Left lobe of liver (tissue), 2 donors: ENCODE measurements around the gene TTC13. TPM values are rescaled to one million over a fixed set of nuclear protein-coding genes. Genes with fewer than 3 reads are reported as not detected.

ENCODE experiments used
- ATAC-seq: fragments of 200-7000 bp; cut with Tn5 transposase; one replicate; pipeline ENCODE4 v1.9.1; 2020; ENCODE audit warnings: mild to moderate bottlenecking, moderate library complexity
- DNase-seq: peaks from one replicate; pipeline ENCODE4 v3.0.0-alpha.2; 2020; ENCODE audit warnings: low spot score
- total RNA-seq: library from RNA; stranded (reverse); gene quantifications from one replicate; pipeline ENCODE4 v1.2.1, GENCODE V29; 2021
- donor health status: DM: no; HTN: no; CAD: no; lungs with moderate emphysema.
- donor health status: DM: no; HTN: yes; CAD: no.

Gene TTC13
- total RNA-seq, 1 donor from 2014 or later: 7.5 TPM

DNA sequence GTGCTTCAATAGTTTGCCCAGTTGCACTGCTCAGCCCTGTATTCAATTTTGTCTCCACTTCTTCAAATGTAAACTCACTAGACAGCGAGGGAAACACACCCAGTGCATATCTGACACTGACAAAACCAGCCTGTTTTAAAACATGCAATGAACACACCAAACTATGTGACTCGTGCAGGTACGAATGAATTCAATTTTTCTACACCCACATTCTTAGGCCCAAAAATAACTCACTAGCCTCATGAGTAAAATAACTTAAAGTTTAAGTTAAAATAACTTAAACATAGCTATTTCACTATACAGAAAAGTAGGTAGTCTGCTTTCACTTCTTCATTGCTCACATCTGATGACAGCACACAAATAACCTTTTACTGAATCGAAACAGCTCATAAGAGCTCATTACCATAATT is 21.1 kb downstream of the TTC13 start:
- no peak for ATAC-seq

DNA sequence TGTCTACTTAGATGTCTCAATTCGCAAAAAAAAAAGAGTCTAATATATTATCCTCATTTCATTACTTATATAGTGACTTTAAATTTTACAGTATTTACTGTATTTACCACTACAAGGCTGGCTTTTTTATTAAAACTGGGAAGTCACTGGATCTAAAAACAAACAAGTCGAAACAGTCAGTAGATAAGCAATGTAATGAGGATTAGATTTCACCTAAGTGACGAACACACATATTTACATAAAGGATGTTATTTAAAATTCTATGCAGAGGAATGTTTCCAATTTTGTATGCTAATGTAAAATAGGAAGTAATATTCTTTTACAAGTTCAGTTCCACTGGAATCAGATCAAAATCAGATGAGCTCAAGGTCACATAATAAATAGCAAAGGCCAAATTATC is 28.3 kb downstream of the TTC13 start:
- no peak for ATAC-seq
- DNase-seq: no peak

More for the DNA sequence above, 21.1 kb downstream of the TTC13 start:
- no peak for DNase-seq

DNA sequence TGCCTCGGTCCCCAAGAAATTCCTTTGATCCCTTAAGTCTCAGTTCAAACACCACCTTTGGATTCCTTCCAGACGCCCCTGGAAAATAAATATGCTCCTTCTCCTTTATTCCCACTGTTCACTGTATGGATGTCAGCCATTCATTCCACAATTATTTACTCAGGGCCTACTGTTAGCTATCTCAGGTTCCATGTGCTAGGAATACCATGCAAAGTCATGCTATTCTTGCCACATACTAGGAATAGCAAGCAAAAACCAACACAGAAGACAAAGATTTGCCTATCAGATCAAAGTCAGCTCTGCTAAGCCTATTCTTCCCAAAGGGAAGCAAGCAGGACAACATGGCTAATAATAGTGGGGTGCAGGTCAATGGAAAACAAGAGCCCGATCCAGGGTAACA is 29.8 kb downstream of the TTC13 start:
- ATAC-seq (no peak), DNase-seq (no peak)

DNA sequence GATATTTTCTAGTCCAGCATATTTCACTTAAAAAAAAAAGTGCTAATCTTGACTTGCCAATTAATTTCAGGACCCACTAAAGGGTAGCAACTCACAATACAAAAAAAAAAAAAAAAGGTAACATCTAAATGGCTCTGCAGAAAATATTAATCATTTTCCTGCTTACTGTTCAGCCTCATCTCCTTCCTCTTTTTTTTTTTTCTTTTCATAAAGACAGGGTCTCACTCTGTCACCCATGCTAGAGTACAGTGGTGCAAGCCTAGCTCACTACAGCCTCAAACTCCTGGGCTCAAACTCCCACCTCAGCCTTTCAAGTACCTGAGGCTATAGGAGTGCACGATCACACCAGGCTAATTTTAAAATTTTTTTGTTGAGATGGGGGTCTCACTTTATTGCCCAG is 30.4 kb downstream of the TTC13 start:
- no peak for ATAC-seq
- no peak for DNase-seq

DNA sequence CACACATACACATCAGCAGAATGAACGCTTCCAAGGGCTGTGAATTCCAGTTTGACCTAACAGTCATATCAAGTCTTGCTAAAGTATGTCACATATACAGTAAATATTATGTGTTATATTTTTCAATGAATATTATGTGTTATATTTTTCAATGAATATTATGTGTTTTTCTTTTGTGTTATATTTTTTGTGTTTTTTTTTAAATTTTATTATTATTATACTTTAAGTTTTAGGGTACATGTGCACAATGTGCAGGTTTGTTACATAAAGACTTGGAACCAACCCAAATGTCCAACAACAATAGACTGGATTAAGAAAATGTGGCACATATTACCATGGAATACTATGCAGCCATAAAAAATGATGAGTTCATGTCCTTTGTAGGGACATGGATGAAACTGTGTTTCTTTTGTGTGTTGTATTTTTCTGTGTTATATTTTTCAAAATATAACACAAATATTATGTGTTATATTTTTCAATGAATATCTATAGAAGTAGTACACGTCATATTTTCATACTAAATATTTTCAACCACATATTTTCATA is 35.5 kb downstream of the TTC13 start:
- ATAC-seq (no peak), DNase-seq (no peak)

DNA sequence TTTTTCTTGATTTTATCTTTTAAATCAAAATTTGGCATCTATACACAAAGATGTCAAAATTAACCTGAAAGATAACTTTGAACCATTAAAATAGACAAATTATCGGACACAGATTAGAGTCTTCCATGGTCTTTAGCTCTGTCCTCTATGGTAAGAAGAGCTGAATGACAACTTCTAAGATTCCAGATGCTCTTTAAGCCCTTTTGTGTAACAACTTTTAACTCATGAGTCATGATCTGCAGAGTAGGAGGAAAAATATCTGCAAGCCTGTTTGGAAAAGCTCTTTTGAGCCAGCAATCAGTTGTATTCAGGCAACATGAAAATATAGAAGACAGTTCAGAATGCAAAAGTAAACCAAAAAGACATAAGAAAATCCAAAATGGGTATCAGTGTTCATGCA is 37.8 kb downstream of the TTC13 start:
- ATAC-seq (no peak), DNase-seq (no peak)

DNA sequence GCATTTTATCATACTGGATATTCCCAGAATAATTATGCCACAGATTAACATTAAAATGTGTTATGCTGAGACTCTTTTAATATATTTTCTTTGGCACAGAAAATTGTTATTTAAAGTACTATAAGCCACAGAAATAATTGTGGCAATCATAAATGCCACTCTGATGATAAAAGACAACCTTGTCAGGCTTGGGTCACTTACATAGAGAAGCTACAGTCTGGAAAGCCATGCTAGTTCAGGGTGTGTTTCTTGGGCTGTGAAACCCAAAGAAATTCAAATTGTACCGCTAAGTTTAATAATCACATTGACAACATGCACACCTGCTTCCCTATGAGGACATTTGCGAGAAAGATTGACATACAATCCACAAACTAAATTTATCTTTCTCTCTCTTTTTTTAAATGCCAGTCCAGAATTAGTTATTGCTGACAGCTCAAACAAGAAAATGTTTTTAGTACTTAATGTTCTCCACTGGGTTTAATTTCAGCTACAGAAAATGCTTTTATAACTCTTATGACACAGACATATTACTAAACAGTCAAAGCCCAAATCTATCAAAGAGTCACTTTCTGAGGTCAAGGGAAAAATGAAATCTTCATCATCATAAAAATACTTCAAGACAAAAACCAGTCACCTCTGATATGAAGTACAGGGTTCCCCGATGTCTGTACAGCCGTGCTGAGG is 38.7 kb downstream of the TTC13 start:
- ATAC-seq: no peak
- DNase-seq: no peak

DNA sequence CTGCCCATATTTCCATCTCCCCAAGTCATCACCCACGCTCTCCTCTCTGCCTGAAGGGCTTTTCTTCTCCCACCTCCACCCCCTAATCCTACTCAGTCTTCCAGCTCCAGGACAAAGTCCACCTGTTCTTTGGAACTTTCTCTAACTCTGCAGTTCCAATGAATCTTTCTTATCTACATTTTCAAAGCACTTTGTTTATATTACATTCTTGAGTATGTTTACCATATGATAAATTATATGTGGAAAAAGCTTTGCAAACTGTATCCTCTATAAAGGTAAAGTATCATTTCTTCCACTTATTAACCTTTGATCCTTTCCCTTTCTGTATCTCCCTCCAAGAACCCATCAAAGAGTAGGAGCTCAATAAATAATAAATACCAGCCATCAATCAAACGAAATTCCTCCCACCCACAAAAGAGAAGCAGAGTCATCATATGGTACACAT is 39.7 kb downstream of the TTC13 start:
- DNase-seq: no peak
- no peak for ATAC-seq

DNA sequence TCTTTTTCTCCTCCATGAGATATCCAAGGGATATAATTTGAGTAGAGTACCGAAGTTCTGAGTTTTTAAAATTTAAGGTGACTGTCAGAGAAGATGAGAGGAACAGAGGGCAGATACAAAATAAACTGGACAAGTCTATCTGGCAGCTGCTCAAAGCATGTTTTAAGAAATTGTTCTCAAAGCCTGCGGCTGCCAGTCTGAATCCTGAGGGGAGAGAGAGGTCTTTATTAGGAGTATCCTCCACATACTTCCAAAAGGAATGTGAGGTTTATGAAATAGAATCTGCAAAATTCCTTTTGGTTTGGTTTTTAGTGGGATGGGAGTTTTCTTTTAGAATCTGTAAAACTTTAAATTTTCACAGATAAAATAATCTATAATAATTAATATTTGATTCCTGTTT is 41.3 kb downstream of the TTC13 start:
- DNase-seq: no peak
- no peak for ATAC-seq

DNA sequence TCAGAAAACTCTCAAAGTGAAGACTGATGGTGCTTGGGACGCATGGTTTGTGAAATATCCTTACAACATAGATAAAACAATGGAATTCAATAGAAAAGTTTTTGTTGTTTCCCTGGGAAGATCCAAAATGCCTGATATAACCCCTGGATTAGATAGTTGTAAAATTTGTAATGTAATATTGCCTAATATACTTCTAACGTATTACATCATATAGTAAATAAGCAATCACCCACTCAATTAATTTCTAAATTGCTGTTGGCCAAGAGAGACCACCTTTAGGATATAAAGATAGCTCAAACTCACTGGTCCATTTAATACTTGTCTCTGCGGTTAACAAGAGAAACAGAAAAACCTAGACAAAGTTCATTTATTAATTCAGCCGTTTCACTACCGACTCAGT is 42.2 kb downstream of the TTC13 start:
- ATAC-seq (no peak), DNase-seq (no peak)

DNA sequence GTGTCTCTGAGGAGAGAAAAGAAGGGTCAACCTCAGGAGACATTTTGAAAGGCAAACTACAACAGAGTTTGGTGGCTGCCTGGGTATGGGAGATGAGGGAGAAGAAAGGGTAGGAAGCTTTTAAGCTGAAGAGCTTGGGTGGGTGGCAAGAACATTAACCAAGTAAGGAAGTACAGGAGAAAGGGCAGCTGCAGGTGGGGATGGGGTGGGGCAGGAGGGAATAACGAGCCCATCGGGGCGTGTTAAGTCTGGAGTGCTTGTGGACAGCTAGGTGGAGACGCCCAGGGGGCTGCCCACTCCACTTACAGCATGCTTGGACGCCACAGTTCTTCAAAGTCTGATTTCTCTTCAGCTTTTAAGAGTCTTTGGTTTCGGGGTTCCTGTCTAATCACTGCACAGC is 42.8 kb downstream of the TTC13 start:
- ATAC-seq: no peak
- DNase-seq: no peak

DNA sequence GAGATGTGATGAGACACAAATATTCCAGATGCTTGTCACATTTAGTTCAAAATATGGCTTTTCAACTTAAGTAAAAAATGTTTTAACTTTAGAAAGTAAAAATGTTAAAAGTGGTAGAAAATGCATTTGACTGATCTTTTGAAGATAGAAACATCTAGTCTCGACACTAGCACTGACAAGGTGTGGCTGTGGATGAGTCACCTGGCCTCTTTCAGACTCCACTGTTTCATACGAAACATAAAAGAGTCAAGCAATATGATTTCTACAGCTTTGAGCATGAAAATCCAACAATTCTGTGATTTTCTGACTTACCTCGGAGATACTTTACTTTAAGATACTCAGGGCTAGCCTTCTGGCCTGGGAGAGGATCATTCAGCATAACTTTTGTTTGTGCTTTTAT is 47.7 kb downstream of the TTC13 start:
- ATAC-seq (no peak), DNase-seq (no peak)

DNA sequence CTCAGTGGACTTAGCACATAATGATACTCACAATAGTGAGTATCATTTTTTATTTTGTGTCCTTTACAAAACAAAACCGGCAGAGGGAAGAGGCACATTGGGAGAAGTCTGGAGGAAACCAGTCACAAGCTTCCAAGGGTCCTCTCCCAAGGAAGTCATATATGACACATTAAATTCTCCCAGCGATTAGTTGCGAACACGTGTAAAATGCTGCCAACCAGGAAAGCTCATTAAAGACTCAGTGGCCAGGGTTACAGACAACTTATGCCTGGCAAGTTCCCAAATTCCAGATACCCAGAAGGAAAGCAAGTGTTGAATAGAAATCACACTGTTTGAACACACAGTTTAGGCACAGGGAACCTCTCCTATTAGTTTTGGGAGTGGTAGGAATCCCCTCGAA is 52.5 kb downstream of the TTC13 start:
- no peak for DNase-seq
- no peak for ATAC-seq

DNA sequence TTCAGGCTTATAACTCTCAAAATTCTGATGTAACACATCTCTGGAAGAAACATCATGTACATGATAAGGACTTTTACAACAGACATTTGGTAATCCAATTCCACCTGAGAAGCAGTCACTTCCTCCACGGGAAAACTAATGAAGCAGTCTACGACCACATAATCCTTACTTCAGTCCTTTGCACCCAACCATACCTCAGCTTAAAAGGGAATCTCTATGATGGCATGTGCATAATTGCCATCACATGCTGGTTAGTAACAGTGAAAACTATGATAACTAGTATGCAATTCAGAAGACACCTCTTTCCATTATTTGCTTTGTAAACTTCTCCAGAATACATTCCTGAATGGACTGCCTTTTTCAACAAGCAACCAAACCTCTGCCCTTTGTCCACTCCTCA is 53.1 kb downstream of the TTC13 start:
- ATAC-seq: no peak
- no peak for DNase-seq

DNA sequence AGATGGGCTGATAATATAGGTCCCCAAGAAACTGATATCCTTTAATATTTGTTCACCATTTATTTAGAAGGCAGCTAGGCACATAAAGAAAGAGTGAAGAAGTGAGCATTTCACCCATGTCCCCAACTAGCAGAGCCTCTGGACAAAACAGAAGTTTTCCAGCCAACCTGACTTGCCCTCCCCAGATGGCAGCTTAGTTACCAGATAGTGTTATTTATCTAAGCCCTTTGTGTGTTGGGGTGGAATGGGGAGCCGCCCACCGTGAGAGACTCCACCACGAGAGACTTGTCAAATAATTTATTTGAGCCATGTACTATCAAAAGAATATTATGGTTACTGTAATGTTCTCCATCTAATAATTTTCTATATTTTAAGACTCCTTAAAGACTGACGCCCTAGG is 55.5 kb downstream of the TTC13 start:
- ATAC-seq (no peak), DNase-seq (no peak)

DNA sequence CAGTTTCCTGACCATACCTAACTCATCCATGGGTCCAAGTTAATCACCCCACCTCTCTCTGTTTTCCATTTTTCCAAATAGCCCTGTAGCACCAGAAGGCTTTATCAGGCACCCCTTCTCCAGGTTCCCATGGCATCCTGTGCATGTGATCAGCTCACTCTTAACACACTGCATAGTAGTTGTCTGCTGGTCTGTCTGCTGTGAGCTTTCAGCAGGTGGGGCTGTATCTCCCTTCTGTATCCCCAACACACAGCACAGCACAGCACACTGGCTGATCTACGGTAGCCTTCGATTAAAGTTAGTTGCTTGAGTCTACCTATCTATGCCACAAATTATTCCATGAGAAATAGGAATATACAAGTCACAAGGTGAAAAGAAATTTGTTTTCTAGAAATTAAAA is 56.0 kb downstream of the TTC13 start:
- DNase-seq: no peak
- ATAC-seq: no peak

DNA sequence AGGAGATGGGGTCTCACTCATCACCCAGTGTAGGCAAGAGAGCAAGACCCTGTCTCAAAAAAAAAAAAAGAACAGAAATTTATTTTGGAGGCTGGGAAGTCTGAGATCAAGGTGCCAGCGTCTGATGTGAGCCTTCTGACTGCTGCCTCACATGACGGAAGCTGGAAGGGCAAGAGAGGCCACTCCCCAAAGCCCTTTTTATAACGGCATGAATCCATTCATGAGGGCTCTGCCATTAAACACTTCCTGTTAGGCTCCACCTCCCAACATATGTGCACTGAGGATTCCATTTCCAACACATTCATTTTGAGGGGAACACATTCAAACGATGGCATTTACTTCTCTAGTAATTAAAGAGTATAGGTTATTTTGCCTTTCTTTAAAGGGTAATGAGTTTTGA is 59.5 kb downstream of the TTC13 start:
- ATAC-seq (no peak), DNase-seq (no peak)

DNA sequence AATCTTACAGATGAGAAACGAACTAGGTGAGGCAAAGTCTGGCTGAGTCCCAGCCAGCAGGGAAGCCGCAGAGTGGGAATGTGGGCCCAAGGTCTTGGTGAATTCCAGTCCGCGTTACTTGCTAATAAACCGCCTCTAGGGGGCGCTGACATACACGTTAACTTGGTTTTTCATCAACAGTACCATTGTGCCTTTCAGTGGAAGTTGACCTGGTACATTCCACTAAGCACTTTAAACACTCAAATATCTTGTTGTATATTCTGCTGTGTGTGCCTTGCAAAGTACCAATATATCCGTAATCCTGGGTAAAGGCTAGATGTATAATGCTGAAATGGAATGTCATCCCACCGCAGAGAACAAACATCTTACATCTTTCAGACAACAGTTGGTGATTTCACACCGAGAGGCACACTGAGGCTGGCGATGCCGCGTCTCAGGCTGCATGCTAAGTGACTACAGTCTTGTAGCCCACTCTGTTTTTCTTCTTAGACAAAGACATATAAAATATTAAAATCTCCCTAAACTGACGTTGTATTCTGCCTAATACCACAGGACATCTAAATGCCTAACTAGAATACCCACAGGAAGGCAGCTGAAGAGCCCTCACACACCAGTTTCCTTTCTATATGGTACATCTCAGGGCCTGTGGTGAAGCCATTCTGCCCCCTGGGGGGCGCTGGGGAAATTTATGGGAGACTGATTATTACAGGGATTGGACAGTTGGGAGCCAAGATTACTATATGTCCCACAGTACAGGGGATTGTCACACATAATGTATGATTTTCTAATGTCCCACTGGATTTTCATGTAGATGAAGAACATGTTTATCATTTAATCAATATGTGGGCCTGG is 61.2 kb downstream of the TTC13 start:
- DNase-seq (peak; percentile 73), ATAC-seq (peak; percentile 94)

DNA sequence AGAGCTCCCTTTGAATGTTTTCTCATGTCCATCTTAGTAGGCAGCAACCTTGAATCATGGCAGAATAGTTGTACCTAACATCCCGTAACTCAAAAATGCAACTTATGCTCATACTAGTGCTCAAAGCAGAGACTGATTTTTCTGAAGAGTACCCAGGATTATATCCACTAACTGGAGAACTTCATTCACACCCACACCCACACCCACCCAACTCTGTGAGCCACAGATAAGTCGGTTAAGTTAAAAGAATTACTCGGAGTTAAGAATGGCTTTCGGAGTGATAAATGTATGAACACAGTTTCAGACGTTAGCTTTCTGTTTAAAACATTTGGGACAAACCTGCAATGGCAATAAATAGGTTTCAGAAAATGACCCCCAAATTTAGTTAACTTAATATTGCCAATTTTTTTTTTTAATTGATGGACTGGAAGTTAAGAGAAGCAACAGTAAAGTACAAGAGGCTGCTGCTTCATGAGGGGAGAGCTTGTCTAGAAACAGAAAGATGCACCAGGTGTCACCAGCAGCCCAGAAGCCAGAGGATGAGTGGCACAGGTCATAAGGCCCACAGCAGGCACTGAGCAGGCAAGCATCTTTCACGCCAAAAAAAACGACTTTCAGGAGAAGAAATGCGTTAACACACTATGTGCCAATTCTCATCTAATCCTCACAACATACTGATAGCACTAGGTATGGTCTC is 61.9 kb downstream of the TTC13 start:
- ATAC-seq: no peak
- no peak for DNase-seq

DNA sequence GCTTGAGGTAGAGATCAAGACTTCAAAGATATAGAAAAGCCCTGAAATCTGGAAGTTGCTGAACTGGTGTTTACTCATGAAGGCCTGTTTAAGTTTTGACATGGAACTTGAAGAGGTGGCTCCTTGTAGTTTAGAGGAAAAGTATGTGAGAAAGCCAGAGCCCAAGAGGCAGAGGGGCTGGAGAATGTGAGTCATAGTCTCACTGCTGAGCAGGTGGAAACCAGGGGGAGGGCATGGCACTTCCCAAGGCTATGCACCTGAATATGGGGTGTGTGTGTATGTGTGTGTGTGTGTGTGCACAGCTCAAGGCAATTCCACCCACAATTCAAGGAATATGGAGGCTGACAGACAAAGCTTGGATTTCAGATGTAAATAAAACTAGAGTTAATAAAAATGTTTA is 63.6 kb downstream of the TTC13 start:
- DNase-seq: no peak

DNA sequence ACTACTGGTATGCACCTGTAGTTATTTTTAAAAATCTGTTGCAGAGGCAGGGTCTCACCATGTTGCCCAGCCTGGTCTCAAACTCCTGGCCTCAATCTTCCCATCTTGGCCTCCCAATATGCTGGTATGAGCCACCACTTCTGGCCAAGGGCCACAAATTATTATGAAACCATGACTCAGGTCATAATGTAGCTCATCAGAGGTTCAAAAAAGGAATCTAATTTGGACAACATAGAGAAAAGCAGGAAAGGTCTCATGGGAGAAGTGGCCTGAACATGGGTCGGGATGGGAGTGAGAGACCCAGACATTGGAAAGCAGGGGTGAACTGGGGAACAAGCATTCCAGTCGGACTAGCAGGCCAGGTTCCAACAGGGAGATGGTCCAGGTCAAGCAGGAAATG is 65.2 kb downstream of the TTC13 start:
- ATAC-seq: no peak
- DNase-seq: no peak

More for the DNA sequence above, 63.6 kb downstream of the TTC13 start:
- ATAC-seq: no peak

DNA sequence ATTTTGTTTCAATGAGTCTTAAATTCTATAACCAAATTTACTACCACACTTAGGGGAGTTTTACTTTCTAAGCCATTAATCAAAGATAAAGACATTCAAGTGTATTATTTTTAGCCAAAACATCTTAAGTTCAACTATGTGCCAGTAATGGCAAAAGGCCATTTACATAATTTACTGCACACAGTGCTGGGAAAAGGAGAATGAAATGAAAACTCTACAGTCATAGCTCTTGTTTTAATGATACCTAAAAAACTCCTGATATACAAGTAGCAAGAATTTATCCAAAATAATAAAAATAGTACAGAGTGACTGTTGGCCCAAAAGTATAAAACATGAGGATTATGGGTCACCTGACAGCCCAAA is 67.9 kb downstream of the TTC13 start:
- no peak for DNase-seq

More for the DNA sequence above, 67.9 kb downstream of the TTC13 start:
- no peak for ATAC-seq
